ENCODE measurements around the gene FAM98B. TPM values are rescaled to one million over a fixed set of nuclear protein-coding genes. Genes with fewer than 3 reads are reported as not detected.

The FAM98B gene
- total and polyA plus RNA-seq, 2 of the 8 experiments (the other 6 are each of a cell fraction or from before 2014, with no cell fraction given): 5.9 to 48.4 TPM

- H3K79me2 ChIP-seq (ENCODE audit: control insufficient read depth in 1 of 2, insufficient read depth in 2 of 2, low read length in 2 of 2): peaks cover 18 to 90% of the 10 kb centered on the region in 2 experiments
- H2BK15ac ChIP-seq (ENCODE audit: low read length): no peak overlapping the region
- H4K8ac ChIP-seq (ENCODE audit: extremely low read depth, insufficient read depth, low read length): no peak overlapping the region
- no peaks in the 10 kb centered on the region for H3K9me3 ChIP-seq (ENCODE audit: insufficient read depth in 2 of 2, low read depth in 1 of 2, low read length in 1 of 2)
- no peak overlapping the region for H3K9ac ChIP-seq (replicated peaks in 1 of 4; ENCODE audit: extremely low read depth in 1 of 4, low read depth in 3 of 4, low read length in 3 of 4)
- H2AFZ ChIP-seq (ENCODE audit: low read length): no peak overlapping the region
- no peak overlapping the region for H3K56ac ChIP-seq (replicated peaks; ENCODE audit: insufficient read length, low read depth, low read length)
- no peak overlapping the region for H3K4ac ChIP-seq (replicated peaks; ENCODE audit: insufficient read length, low read depth, low read length)
- H3K4me2 ChIP-seq (ENCODE audit: insufficient read depth in 1 of 2, low read depth in 2 of 2, low read length in 2 of 2): no peak overlapping the region
- peaks cover 7% of the 10 kb centered on the region; the same call in 1 of the 2 replicates for H3K79me1 ChIP-seq (ENCODE audit: low read depth, low read length)
- no peak overlapping the region for H3K4me3 ChIP-seq (ENCODE audit: extremely low read depth in 1 of 4, insufficient read depth in 2 of 4, low read depth in 3 of 4, low read length in 4 of 4)
- H2AK5ac ChIP-seq (ENCODE audit: low read depth, low read length): no peak overlapping the region
- no peaks in the 10 kb centered on the region for H3K27me3 ChIP-seq (replicated peaks in 1 of 4; ENCODE audit: control insufficient read depth in 3 of 4, extremely low read depth in 1 of 4, insufficient read depth in 3 of 4, low read length in 3 of 4)
- CTCF ChIA-PET (ENCODE audit: partially characterized antibody): interaction anchor here (0.9 to 1.5 kb wide), 5 partner anchors 18 to 463 kb away, joined by 3 to 5 read pairs (median 3); no protein-coding TSS in a partner anchor
- no peak overlapping the region for H2BK12ac ChIP-seq (ENCODE audit: low read depth, low read length)
- FAIRE-seq (no peak), DNase-seq (ENCODE audit: low read depth in 1 of 2, low spot score in 2 of 2) (no peak)
- 0 out of 7 replicates have a peak, but pooled peaks cover 0 to 5% (median 0%) of the 10 kb centered on the region in 4 experiments for H3K4me1 ChIP-seq (replicated peaks in 1 of 4; ENCODE audit: control insufficient read depth in 3 of 4, insufficient read depth in 4 of 4, low read length in 3 of 4)
- no peak overlapping the region for H3K18ac ChIP-seq (ENCODE audit: extremely low read depth, low read length)
- H3K27ac ChIP-seq (ENCODE audit: low read depth, low read length): no peak overlapping the region
- H2BK5ac ChIP-seq (ENCODE audit: low read depth, low read length): no peak overlapping the region
- 93% methylated on average over 5 of the region's 5 CpGs; no CpG with 5 or more reads in 1 of the 2 experiments for WGBS, 2 experiments (ENCODE audit: extremely low coverage in 1 of 2, insufficient coverage in 1 of 2, insufficient read length in 1 of 2, insufficient replicate concordance in 2 of 2, low coverage in 1 of 2, low lambda C conversion rate in 2 of 2, missing lambda C conversion rate in 1 of 2)
- H4K5ac ChIP-seq (ENCODE audit: insufficient read length, low read depth, low read length): no peak overlapping the region
- H3K14ac ChIP-seq (ENCODE audit: insufficient read length): no peak overlapping the region
- no peak overlapping the region for H2BK120ac ChIP-seq (replicated peaks; ENCODE audit: low read depth, low read length)
- H3K23ac ChIP-seq (ENCODE audit: insufficient read length): no peak overlapping the region
- POLR2A ChIA-PET (ENCODE audit: partially characterized antibody): no interaction called here
- no peaks in the 10 kb centered on the region for H3K23me2 ChIP-seq (ENCODE audit: low read depth, low read length)
- no peak overlapping the region for H4K91ac ChIP-seq (replicated peaks; ENCODE audit: insufficient read length, low read length)
- no peaks in the 10 kb centered on the region for H3K36me3 ChIP-seq (ENCODE audit: control insufficient read depth in 2 of 4, insufficient read depth in 4 of 4, low read length in 3 of 4)
- H4K20me1 ChIP-seq (replicated peaks in 1 of 2; ENCODE audit: control insufficient read depth in 1 of 2, insufficient read depth in 2 of 2, low read length in 2 of 2): peaks cover 2 to 9% of the 10 kb centered on the region in 2 experiments
- no peak overlapping the region for H2BK20ac ChIP-seq (ENCODE audit: low read length)
- no peak for TF ChIP-seq CBX5 (IDR thresholded peaks at IDR 0.05; ENCODE audit: low read depth, low read length)
- TF ChIP-seq HDAC6 (IDR thresholded peaks at IDR 0.05; ENCODE audit: low read depth, low read length): no peak
- TF ChIP-seq NRF1 (IDR thresholded peaks at IDR 0.05; ENCODE audit: low read depth, low read length): no peak
- TF ChIP-seq GABPA (IDR thresholded peaks at IDR 0.05; ENCODE audit: borderline replicate concordance, insufficient read depth, low read length): no peak
- no peak for TF ChIP-seq CTCF (IDR thresholded peaks at IDR 0.05; ENCODE audit: control extremely low read depth in 1 of 3, insufficient read depth in 1 of 3, low read depth in 1 of 3, low read length in 3 of 3)
- TF ChIP-seq CBX8 (IDR thresholded peaks at IDR 0.05; ENCODE audit: borderline replicate concordance, low read depth, low read length): no peak
- no peak for TF ChIP-seq TBP (IDR thresholded peaks at IDR 0.05; ENCODE audit: low read depth, low read length)
- no peak for TF ChIP-seq BCL11A (IDR thresholded peaks at IDR 0.05; ENCODE audit: low read depth in 2 of 2, low read length in 2 of 2)
- TF ChIP-seq PHF8 (conservative IDR thresholded peaks at IDR 0.05; ENCODE audit: low read depth, low read length): no peak
- no peak for TF ChIP-seq SUZ12 (IDR thresholded peaks at IDR 0.05; ENCODE audit: low read length)
- TF ChIP-seq TAF1 (IDR thresholded peaks at IDR 0.05; ENCODE audit: low read depth, low read length): no peak
- TF ChIP-seq SP4 (IDR thresholded peaks at IDR 0.05; ENCODE audit: low read length): no peak
Measured at GRCh38 chr15:38458646-38459045, 4.7 kb downstream of the FAM98B start.
